Common myeloid progenitor, CD34-positive (primary cell): ENCODE measurements around the gene JAK3.
"Not testable (repeated sequence)": the region's sequence is repeated elsewhere in the genome, so short reads cannot be mapped to it uniquely, and the experiment has no call there.

Source experiments
- CTCF ChIA-PET: fragments of 350-600 bp; sonication (Branson Sonifier 250); formaldehyde crosslinking; loops from one replicate; lab custom pipeline; 2021; ENCODE audit warnings: antibody characterized with exemption; lab: Charles Lee
- POLR2A ChIA-PET: fragments of 350-600 bp; sonication (Branson Sonifier 250); formaldehyde crosslinking; loops from one replicate; lab custom pipeline; 2021; ENCODE audit warnings: antibody characterized with exemption; lab: Charles Lee
- DNase-seq, 3 donors: peaks; one replicate each; pipeline versions ENCODE4 v3.0.0 to v3.0.0-alpha.2; 2013
- H3K27ac ChIP-seq, 2 experiments: 1 replicate in 1 of 2; 2 replicates in 1 of 2; pipeline ENCODE4 v1.7.0; 2013; ENCODE audit warnings: inconsistent platforms in 2 of 2, low read length in 2 of 2, mild to moderate bottlenecking in 2 of 2, low read depth in 1 of 2, moderate library complexity in 1 of 2; ENCODE audit not compliant: severe bottlenecking in 2 of 2, insufficient read depth in 1 of 2, poor library complexity in 1 of 2
- H3K27me3 ChIP-seq, 5 experiments: replicated peaks in 2 of 5; 1 replicate in 3 of 5; 2 replicates in 2 of 5; pipeline versions ENCODE4 v1.6.1 to v1.7.0; 2013; ENCODE audit warnings: low read length in 4 of 5, mild to moderate bottlenecking in 2 of 5, moderate library complexity in 2 of 5, inconsistent platforms in 1 of 5; ENCODE audit not compliant: insufficient read depth in 5 of 5, control insufficient read depth in 4 of 5
- H3K36me3 ChIP-seq, 4 experiments: 1 replicate in 2 of 4; 2 replicates in 2 of 4; pipeline versions ENCODE4 v1.6.1 to v1.7.0; 2013; ENCODE audit warnings: low read length in 3 of 4, control low read depth in 1 of 4, mild to moderate bottlenecking in 1 of 4; ENCODE audit not compliant: control insufficient read depth in 4 of 4, insufficient read depth in 4 of 4
- H3K4me1 ChIP-seq, 4 experiments: 1 replicate in 3 of 4; 2 replicates in 1 of 4; pipeline versions ENCODE4 v1.6.1 to v1.7.1; 2013; ENCODE audit warnings: low read length in 3 of 4, mild to moderate bottlenecking in 3 of 4, control low read depth in 1 of 4, inconsistent platforms in 1 of 4, moderate library complexity in 1 of 4; ENCODE audit not compliant: control insufficient read depth in 4 of 4, insufficient read depth in 4 of 4; ENCODE audit errors: control extremely low read depth in 1 of 4
- H3K4me3 ChIP-seq, 7 experiments: 1 replicate in 4 of 7; 2 replicates in 3 of 7; pipeline versions ENCODE4 v1.5.1 to v1.7.0; 2013; ENCODE audit warnings: mild to moderate bottlenecking in 7 of 7, low read length in 6 of 7, moderate library complexity in 6 of 7, inconsistent platforms in 2 of 7, low read depth in 2 of 7, control low read depth in 1 of 7; ENCODE audit not compliant: insufficient read depth in 4 of 7, control insufficient read depth in 1 of 7; ENCODE audit errors: extremely low read depth in 1 of 7
- H3K9me3 ChIP-seq, 5 experiments: 1 replicate in 4 of 5; 2 replicates in 1 of 5; pipeline versions ENCODE4 v1.6.1 to v1.7.1; 2013; ENCODE audit warnings: low read length in 4 of 5, mild to moderate bottlenecking in 2 of 5, inconsistent platforms in 1 of 5, low read depth in 1 of 5, moderate library complexity in 1 of 5; ENCODE audit not compliant: control insufficient read depth in 4 of 5, insufficient read depth in 2 of 5; ENCODE audit errors: control extremely low read depth in 1 of 5
- WGBS: methylation state at CpG from one replicate; pipeline ENCODE4 v1.1.5; 2013; ENCODE audit not compliant: insufficient coverage; 5-methylcytosine and 5-hydroxymethylcytosine counted together

JAK3 gene

DNA sequence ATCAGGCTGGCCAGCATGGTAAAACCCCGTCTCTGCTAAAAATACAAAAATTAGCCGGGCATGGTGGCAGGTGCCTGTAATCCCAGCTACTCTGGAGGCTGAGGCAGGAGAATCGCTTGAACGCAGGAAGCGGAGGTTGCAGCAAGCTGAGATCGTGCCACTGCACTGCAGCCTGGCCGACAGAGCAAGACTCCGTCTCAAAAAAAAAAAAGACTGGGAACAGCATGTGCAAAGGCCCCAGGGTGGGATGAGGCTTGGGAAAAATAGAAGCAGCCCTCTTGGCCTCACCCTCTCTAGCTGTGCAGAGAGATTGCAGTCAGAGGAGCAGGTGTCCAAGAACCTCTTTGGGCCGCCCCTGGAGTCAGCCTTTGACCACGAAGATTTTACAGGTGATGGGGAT lies 69.9 kb downstream of the JAK3 start:
- CTCF ChIA-PET = interaction anchor here (0.9 to 1.2 kb wide), 2 partner anchors 12 to 71 kb away, joined by 4 read pairs; no protein-coding TSS in a partner anchor
- H3K27me3 ChIP-seq, H3K4me3 ChIP-seq, DNase-seq, H3K9me3 ChIP-seq, H3K27ac ChIP-seq: not testable (repeated sequence)
- POLR2A ChIA-PET = interaction anchor here (0.7 kb wide), 1 partner anchor 58 kb away, joined by 3 read pairs; the partner anchor contains the start of gene MAP1S
- Histone ChIP-seq H3K4me1 (peaks cover 0 to 20% (median 9%) of the 10 kb centered on the region in 4 experiments), H3K36me3 (peaks cover 2 to 47% (median 34%) of the 10 kb centered on the region in 4 experiments)
- WGBS = 98% methylated on average over 10 of the region's 10 CpGs

GRCh38 chr19:17775991-17776803 lies 71.6 kb downstream of the JAK3 start:
- no peaks in the 10 kb centered on the region for H3K27me3 ChIP-seq
- H3K27ac ChIP-seq = no peak overlapping the region
- CTCF ChIA-PET = interaction anchor here (0.9 to 3.7 kb wide), 4 partner anchors 8 to 80 kb away, joined by 3 to 15 read pairs (median 4); no protein-coding TSS in a partner anchor
- H3K9me3 ChIP-seq = no peaks in the 10 kb centered on the region
- WGBS = 95% methylated on average over 20 of the region's 27 CpGs
- H3K36me3 ChIP-seq = peaks cover 2 to 44% (median 33%) of the 10 kb centered on the region in 4 experiments
- H3K4me1 ChIP-seq = peaks cover 0 to 20% (median 9%) of the 10 kb centered on the region in 4 experiments
- DNase-seq = peak in 1 of 3 donors; percentile 38
- POLR2A ChIA-PET = no interaction called here
- H3K4me3 ChIP-seq = no peak overlapping the region

GRCh38 chr19:17775245-17775927 lies 72.4 kb downstream of the JAK3 start:
- CTCF ChIA-PET = interaction anchor here (0.8 to 3.7 kb wide), 7 partner anchors 9 to 81 kb away, joined by 3 to 15 read pairs (median 4); no protein-coding TSS in a partner anchor
- H3K36me3 ChIP-seq = peaks cover 2 to 45% (median 35%) of the 10 kb centered on the region in 4 experiments
- peak in 1 of 3 donors; percentile 47 for DNase-seq
- no peaks in the 10 kb centered on the region for H3K27me3 ChIP-seq
- no peak overlapping the region for H3K4me3 ChIP-seq
- no peaks in the 10 kb centered on the region for H3K9me3 ChIP-seq
- POLR2A ChIA-PET = no interaction called here
- WGBS = 95% methylated on average over 11 of the region's 16 CpGs
- H3K27ac ChIP-seq = no peak overlapping the region
- H3K4me1 ChIP-seq = peaks cover 0 to 20% (median 9%) of the 10 kb centered on the region in 4 experiments
